Prostate gland (tissue), 2 donors: Measurements from ENCODE around the gene TMEM219.

Experiments used
- CTCF ChIP-seq, 4 experiments: fragments of 200-600 bp in 2 of 4; fragments of 450-650 bp in 2 of 4; sonication (generic) in 2 of 4; IDR thresholded peaks; 1 replicate in 3 of 4; 2 replicates in 1 of 4; pipeline ENCODE4 v1.5.1; 2016 to 2019; ENCODE audit warnings: antibody characterized with exemption in 4 of 4, mild to moderate bottlenecking in 2 of 4, moderate library complexity in 2 of 4
- POLR2A ChIP-seq: fragments of 450-650 bp; IDR thresholded peaks from one replicate; pipeline ENCODE4 v1.6.1; 2016; ENCODE audit warnings: antibody characterized with exemption, mild to moderate bottlenecking
- POLR2AphosphoS5 ChIP-seq: sonication (generic); formaldehyde crosslinking; IDR thresholded peaks from one replicate; pipeline ENCODE4 v1.6.1; 2017; ENCODE audit warnings: antibody characterized with exemption

GRCh38 chr16:30011714-30012504 is 50.0 kb downstream of the TMEM219 start:
- TF ChIP-seq CTCF (IDR thresholded peaks at IDR 0.05) (no peak), POLR2A (no peak), POLR2AphosphoS5 (no peak)
